ENCODE measurements around the gene DDX28. TPM values are rescaled to one million over a fixed set of nuclear protein-coding genes. Genes with fewer than 3 reads are reported as not detected.
"Not testable (repeated sequence)": the region's sequence is repeated elsewhere in the genome, so short reads cannot be mapped to it uniquely, and the experiment has no call there.

Gene DDX28
- total RNA-seq, 1 donor from 2014 or later = 16.4 TPM

- no peak for DNase-seq (ENCODE audit: low read depth, low spot score)
These were observed 15.0 kb upstream of the DDX28 start for GRCh38 chr16:68037841-68038597.

GRCh38 chr16:68035227-68035626 is 12.2 kb upstream of the DDX28 start:
- no peak for DNase-seq (ENCODE audit: low read depth, low spot score)

GRCh38 chr16:68033101-68033500 is 10.1 kb upstream of the DDX28 start:
- DNase-seq (ENCODE audit: low read depth, low spot score) = no peak

GRCh38 chr16:68031951-68032350 is 8.9 kb upstream of the DDX28 start:
- DNase-seq (ENCODE audit: low read depth, low spot score) = no peak

- DNase-seq (ENCODE audit: low read depth, low spot score) = not testable (repeated sequence)
These were observed 7.1 kb upstream of the DDX28 start for GRCh38 chr16:68030108-68030507.

- DNase-seq (ENCODE audit: low read depth, low spot score) = no peak
These were observed 6.0 kb upstream of the DDX28 start for GRCh38 chr16:68028996-68029395.

GRCh38 chr16:68022278-68022727 is 729 bp downstream of the DDX28 start:
- no peak for DNase-seq (ENCODE audit: low read depth, low spot score)

- DNase-seq (ENCODE audit: low read depth, low spot score) = no peak
These were observed 1.5 kb downstream of the DDX28 start for GRCh38 chr16:68021490-68021889.

GRCh38 chr16:68019167-68019680 is 3.8 kb downstream of the DDX28 start:
- no peak for DNase-seq (ENCODE audit: low read depth, low spot score)

GRCh38 chr16:68015681-68016080 is 7.4 kb downstream of the DDX28 start, which contains the start of gene DPEP2NB:
Gene DPEP2NB (minus strand): TSS chr16:68015911. CDS start chr16:68015770, 141 bp downstream.
- DNase-seq (ENCODE audit: low read depth, low spot score) = no peak

GRCh38 chr16:68013440-68013839 is 9.6 kb downstream of the DDX28 start:
- DNase-seq (ENCODE audit: low read depth, low spot score) = no peak

- not testable (repeated sequence) for DNase-seq (ENCODE audit: low read depth, low spot score)
These were observed 13.2 kb downstream of the DDX28 start for GRCh38 chr16:68009872-68010271.

- DNase-seq (ENCODE audit: low read depth, low spot score) = no peak
These were observed 13.8 kb downstream of the DDX28 start for GRCh38 chr16:68009157-68009735.

GRCh38 chr16:68005786-68006286 is 17.2 kb downstream of the DDX28 start:
- peak; percentile 71 for DNase-seq (ENCODE audit: low read depth, low spot score)

GRCh38 chr16:68005211-68005610 is 17.8 kb downstream of the DDX28 start:
- no peak for DNase-seq (ENCODE audit: low read depth, low spot score)

GRCh38 chr16:68003031-68003430 is 20.0 kb downstream of the DDX28 start:
- no peak for DNase-seq (ENCODE audit: low read depth, low spot score)

GRCh38 chr16:68000450-68000849 is 22.6 kb downstream of the DDX28 start:
- DNase-seq (ENCODE audit: low read depth, low spot score) = no peak

GRCh38 chr16:67999985-68000384 is 23.0 kb downstream of the DDX28 start:
- DNase-seq (ENCODE audit: low read depth, low spot score) = no peak

- DNase-seq (ENCODE audit: low read depth, low spot score) = not testable (repeated sequence)
These were observed 24.0 kb downstream of the DDX28 start, which contains the start of gene DPEP2 for GRCh38 chr16:67998779-67999688. Gene DPEP2 (minus strand): TSS chr16:67999484. CDS start chr16:67993212, 6,272 bp downstream.

GRCh38 chr16:67998231-67998778 is 24.7 kb downstream of the DDX28 start:
- DNase-seq (ENCODE audit: low read depth, low spot score) = not testable (repeated sequence)

GRCh38 chr16:67996666-67997065 is 26.4 kb downstream of the DDX28 start:
- no peak for DNase-seq (ENCODE audit: low read depth, low spot score)
